ENCODE data around the gene MTRF1. TPM values are rescaled to one million over a fixed set of nuclear protein-coding genes. Genes with fewer than 3 reads are reported as not detected.
A peak's percentile ranks its signal among the peaks of the same experiment; 100 is the strongest.

MTRF1 gene
- total RNA-seq, 1 experiment from 2014 or later, result 13.7 TPM

GRCh38 chr13:41286370-41286769, 23.0 kb upstream of the MTRF1 start:
- CTCF ChIA-PET, result no interaction called here
- BruUV-seq (replicated peaks), result no TSS peak
- H3K27ac ChIP-seq (ENCODE audit: low read length), result peak overlapping the region; percentile 84

GRCh38 chr13:41284512-41285288, 21.3 kb upstream of the MTRF1 start:
- CTCF ChIA-PET, result no interaction called here
- ATAC-seq (peak; percentile 98), DNase-seq (ENCODE audit: low read depth, low spot score) (peak; percentile 81)
- no TSS peak for BruUV-seq (replicated peaks)
- H3K9me3 ChIP-seq (ENCODE audit: control insufficient read depth, insufficient read depth, low read depth, low read length), result no peaks in the 10 kb centered on the region
- peaks cover 6% of the 10 kb centered on the region; the same call in 1 of the 2 replicates for H3K4me1 ChIP-seq (ENCODE audit: control insufficient read depth, insufficient read depth, low read length)
- peak overlapping the region; percentile 84 for H3K27ac ChIP-seq (ENCODE audit: low read length)
- TF ChIP-seq REST (IDR thresholded peaks at IDR 0.05; ENCODE audit: insufficient read depth in 1 of 2, low read depth in 2 of 2, low read length in 1 of 2) (no peak), POLR2AphosphoS5 (IDR thresholded peaks at IDR 0.05; ENCODE audit: low read depth, low read length) (peak; percentile 42; the same call in 1 of the 2 replicates), TCF7L2 (IDR thresholded peaks at IDR 0.05; ENCODE audit: low read depth, low read length) (peak; percentile 77; the same call in 1 of the 2 replicates), SIN3A (IDR thresholded peaks at IDR 0.05; ENCODE audit: borderline replicate concordance, insufficient read depth, low read depth, low read length) (no peak), CTCF (IDR thresholded peaks at IDR 0.05) (peak; percentile 39)
- no peak overlapping the region for H3K4me3 ChIP-seq (ENCODE audit: low read depth in 2 of 2, low read length in 2 of 2)
- intact Hi-C loops (cut with micrococcal nuclease; ENCODE audit: unreplicated experiment) (no loop called here), in situ Hi-C loops (cut with HindIII; ENCODE audit: low pct_unique_long_range_greater_than_20kb, low sequenced_read_pairs) (no loop called here)
- POLR2A ChIA-PET, result no interaction called here
- H3K27me3 ChIP-seq (ENCODE audit: control insufficient read depth, insufficient read depth, low read length), result no peaks in the 10 kb centered on the region
- H3K36me3 ChIP-seq (ENCODE audit: control insufficient read depth, insufficient read depth, low read length), result no peaks in the 10 kb centered on the region

More at GRCh38 chr13:41286370-41286769, 23.0 kb upstream of the MTRF1 start:
- Histone ChIP-seq H3K4me3 (ENCODE audit: low read depth in 2 of 2, low read length in 2 of 2) (no peak overlapping the region), H3K9me3 (ENCODE audit: control insufficient read depth, insufficient read depth, low read depth, low read length) (no peaks in the 10 kb centered on the region), H3K36me3 (ENCODE audit: control insufficient read depth, insufficient read depth, low read length) (no peaks in the 10 kb centered on the region), H3K27me3 (ENCODE audit: control insufficient read depth, insufficient read depth, low read length) (no peaks in the 10 kb centered on the region), H3K4me1 (ENCODE audit: control insufficient read depth, insufficient read depth, low read length) (peaks cover 6% of the 10 kb centered on the region; the same call in 1 of the 2 replicates)
- POLR2A ChIA-PET, result no interaction called here
- in situ Hi-C loops (cut with HindIII; ENCODE audit: low pct_unique_long_range_greater_than_20kb, low sequenced_read_pairs) (no loop called here), intact Hi-C loops (cut with micrococcal nuclease; ENCODE audit: unreplicated experiment) (no loop called here)
- no peak for TF ChIP-seq SIN3A (IDR thresholded peaks at IDR 0.05; ENCODE audit: borderline replicate concordance, insufficient read depth, low read depth, low read length)
- no peak for TF ChIP-seq CTCF (IDR thresholded peaks at IDR 0.05)
- TF ChIP-seq POLR2AphosphoS5 (IDR thresholded peaks at IDR 0.05; ENCODE audit: low read depth, low read length), result no peak
- no peak for TF ChIP-seq REST (IDR thresholded peaks at IDR 0.05; ENCODE audit: insufficient read depth in 1 of 2, low read depth in 2 of 2, low read length in 1 of 2)
- TF ChIP-seq TCF7L2 (IDR thresholded peaks at IDR 0.05; ENCODE audit: low read depth, low read length), result no peak
- no peak for DNase-seq (ENCODE audit: low read depth, low spot score)
- no peak for ATAC-seq

All from Panc1 (cell line).